Esophagus squamous epithelium (tissue), 4 donors: ENCODE results near the gene OBI1.

Experiments
- CTCF ChIP-seq, 6 experiments: fragments of 450-650 bp in 4 of 6; fragments of 200-600 bp in 2 of 6; sonication (generic) in 2 of 6; IDR thresholded peaks; one replicate each; pipeline ENCODE4 v1.5.1; 2016 to 2019; ENCODE audit warnings: antibody characterized with exemption in 6 of 6, mild to moderate bottlenecking in 4 of 6, moderate library complexity in 4 of 6
- POLR2A ChIP-seq, 4 donors: fragments of 450-650 bp; IDR thresholded peaks; one replicate each; pipeline ENCODE4 v1.6.1; 2017; ENCODE audit warnings: antibody characterized with exemption in 4 of 4, mild to moderate bottlenecking in 4 of 4, moderate library complexity in 3 of 4

- no peak for TF ChIP-seq CTCF (IDR thresholded peaks at IDR 0.05)
- TF ChIP-seq POLR2A (IDR thresholded peaks at IDR 0.05), result no peak
Observed at GRCh38 chr13:78680115-78680561, 21.2 kb upstream of the OBI1 start.
